ENCODE measurements around the gene TCP1. TPM values are rescaled to one million over a fixed set of nuclear protein-coding genes. Genes with fewer than 3 reads are reported as not detected.

Gene TCP1
- total and polyA plus RNA-seq, 2 of the 13 experiments (the other 11 are each of a cell fraction or from before 2014, with no cell fraction given) = 116 to 553 TPM

DNA sequence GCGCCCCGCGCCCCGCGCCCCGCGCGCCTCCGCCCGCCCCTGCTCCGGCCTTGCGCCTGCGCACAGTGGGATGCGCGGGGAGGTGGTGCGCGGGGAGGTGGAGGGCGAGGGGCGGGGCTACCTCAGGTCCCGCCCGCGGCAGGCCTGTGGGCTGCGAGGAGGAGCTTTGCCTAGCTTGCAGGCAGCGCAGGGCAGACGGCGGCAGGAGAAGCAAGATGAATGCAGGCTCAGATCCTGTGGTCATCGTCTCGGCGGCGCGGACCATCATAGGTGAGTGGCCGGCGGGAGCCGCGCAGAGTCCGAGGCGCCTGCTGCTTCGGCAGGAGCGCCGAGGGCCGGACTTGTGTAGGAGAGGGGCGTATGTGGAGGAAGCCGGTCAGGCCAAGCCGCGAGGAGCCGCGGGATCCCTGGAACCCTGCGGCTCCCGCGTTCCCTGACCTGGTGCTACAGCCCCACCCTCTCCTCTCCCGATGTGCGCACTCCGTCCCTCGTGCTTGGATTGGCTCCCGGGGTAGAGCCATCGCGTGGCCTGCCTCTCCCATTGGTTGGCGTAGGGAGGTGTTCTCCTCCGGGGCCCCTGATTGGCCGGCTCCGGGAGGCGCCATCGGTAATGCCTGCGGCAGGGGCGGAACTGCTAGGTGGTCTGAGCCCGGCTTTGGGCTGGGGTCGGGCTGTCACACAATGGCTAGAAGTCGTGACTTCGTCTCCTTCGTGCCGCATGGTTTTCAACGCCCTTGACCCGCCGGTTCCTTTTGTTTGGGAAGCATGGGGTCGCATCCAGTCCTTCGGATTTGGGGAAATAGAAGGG lies 27.3 kb downstream of the TCP1 start, which contains the start of gene ACAT2 (continued):
- TF ChIP-seq, protein P1, sequence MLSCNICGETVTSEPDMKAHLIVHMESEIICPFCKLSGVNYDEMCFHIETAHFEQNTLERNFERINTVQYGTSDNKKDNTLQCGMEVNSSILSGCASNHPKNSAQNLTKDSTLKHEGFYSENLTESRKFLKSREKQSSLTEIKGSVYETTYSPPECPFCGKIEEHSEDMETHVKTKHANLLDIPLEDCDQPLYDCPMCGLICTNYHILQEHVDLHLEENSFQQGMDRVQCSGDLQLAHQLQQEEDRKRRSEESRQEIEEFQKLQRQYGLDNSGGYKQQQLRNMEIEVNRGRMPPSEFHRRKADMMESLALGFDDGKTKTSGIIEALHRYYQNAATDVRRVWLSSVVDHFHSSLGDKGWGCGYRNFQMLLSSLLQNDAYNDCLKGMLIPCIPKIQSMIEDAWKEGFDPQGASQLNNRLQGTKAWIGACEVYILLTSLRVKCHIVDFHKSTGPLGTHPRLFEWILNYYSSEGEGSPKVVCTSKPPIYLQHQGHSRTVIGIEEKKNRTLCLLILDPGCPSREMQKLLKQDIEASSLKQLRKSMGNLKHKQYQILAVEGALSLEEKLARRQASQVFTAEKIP (CRISPR knock-in tag; IDR thresholded peaks at IDR 0.05; ENCODE audit: borderline replicate concordance) = no peak
- TF ChIP-seq YY1 (IDR thresholded peaks at IDR 0.05; ENCODE audit: insufficient read depth, insufficient replicate concordance, low read depth, low read length) (peak; percentile 82), HMG20B (CRISPR knock-in tag; conservative IDR thresholded peaks at IDR 0.05) (0 out of 2 replicates have a peak, but pooled peaks have one; percentile 34), MYC (CRISPR knock-in tag; IDR thresholded peaks at IDR 0.05; ENCODE audit: borderline replicate concordance) (peak; percentile 91), ZMYM4 (CRISPR knock-in tag; IDR thresholded peaks at IDR 0.05) (no peak), ZNF713 (CRISPR knock-in tag; IDR thresholded peaks at IDR 0.05) (no peak), HOXD1 (CRISPR knock-in tag; IDR thresholded peaks at IDR 0.05) (0 out of 2 replicates have a peak, but pooled peaks have one; percentile 82), CEBPB (IDR thresholded peaks at IDR 0.05; ENCODE audit: borderline replicate concordance, low read depth, low read length) (no peak), ZNF737 (CRISPR knock-in tag; IDR thresholded peaks at IDR 0.05; ENCODE audit: borderline replicate concordance) (no peak; the same call in 1 of the 2 replicates), NCOA2 (CRISPR knock-in tag; IDR thresholded peaks at IDR 0.05) (peak; percentile 59; the same call in 1 of the 2 replicates), ZSCAN25 (CRISPR knock-in tag; IDR thresholded peaks at IDR 0.05) (peak; percentile 85), BORCS8-MEF2B (CRISPR knock-in tag; IDR thresholded peaks at IDR 0.05) (peak; percentile 87), HDAC6 (IDR thresholded peaks at IDR 0.05; ENCODE audit: low read depth, low read length) (no peak), GZF1 (CRISPR knock-in tag; IDR thresholded peaks at IDR 0.05) (peak; percentile 74; the same call in 1 of the 2 replicates), HOXA9 (CRISPR knock-in tag; IDR thresholded peaks at IDR 0.05; ENCODE audit: borderline replicate concordance) (no peak)
- TF ChIP-seq, protein P2, sequence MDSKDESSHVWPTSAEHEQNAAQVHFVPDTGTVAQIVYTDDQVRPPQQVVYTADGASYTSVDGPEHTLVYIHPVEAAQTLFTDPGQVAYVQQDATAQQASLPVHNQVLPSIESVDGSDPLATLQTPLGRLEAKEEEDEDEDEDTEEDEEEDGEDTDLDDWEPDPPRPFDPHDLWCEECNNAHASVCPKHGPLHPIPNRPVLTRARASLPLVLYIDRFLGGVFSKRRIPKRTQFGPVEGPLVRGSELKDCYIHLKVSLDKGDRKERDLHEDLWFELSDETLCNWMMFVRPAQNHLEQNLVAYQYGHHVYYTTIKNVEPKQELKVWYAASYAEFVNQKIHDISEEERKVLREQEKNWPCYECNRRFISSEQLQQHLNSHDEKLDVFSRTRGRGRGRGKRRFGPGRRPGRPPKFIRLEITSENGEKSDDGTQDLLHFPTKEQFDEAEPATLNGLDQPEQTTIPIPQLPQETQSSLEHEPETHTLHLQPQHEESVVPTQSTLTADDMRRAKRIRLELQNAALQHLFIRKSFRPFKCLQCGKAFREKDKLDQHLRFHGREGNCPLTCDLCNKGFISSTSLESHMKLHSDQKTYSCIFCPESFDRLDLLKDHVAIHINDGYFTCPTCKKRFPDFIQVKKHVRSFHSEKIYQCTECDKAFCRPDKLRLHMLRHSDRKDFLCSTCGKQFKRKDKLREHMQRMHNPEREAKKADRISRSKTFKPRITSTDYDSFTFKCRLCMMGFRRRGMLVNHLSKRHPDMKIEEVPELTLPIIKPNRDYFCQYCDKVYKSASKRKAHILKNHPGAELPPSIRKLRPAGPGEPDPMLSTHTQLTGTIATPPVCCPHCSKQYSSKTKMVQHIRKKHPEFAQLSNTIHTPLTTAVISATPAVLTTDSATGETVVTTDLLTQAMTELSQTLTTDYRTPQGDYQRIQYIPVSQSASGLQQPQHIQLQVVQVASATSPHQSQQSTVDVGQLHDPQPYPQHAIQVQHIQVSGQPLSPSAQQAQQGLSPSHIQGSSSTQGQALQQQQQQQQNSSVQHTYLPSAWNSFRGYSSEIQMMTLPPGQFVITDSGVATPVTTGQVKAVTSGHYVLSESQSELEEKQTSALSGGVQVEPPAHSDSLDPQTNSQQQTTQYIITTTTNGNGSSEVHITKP (CRISPR knock-in tag; IDR thresholded peaks at IDR 0.05; ENCODE audit: low read depth) = peak; percentile 94
- TF ChIP-seq, protein P3, sequence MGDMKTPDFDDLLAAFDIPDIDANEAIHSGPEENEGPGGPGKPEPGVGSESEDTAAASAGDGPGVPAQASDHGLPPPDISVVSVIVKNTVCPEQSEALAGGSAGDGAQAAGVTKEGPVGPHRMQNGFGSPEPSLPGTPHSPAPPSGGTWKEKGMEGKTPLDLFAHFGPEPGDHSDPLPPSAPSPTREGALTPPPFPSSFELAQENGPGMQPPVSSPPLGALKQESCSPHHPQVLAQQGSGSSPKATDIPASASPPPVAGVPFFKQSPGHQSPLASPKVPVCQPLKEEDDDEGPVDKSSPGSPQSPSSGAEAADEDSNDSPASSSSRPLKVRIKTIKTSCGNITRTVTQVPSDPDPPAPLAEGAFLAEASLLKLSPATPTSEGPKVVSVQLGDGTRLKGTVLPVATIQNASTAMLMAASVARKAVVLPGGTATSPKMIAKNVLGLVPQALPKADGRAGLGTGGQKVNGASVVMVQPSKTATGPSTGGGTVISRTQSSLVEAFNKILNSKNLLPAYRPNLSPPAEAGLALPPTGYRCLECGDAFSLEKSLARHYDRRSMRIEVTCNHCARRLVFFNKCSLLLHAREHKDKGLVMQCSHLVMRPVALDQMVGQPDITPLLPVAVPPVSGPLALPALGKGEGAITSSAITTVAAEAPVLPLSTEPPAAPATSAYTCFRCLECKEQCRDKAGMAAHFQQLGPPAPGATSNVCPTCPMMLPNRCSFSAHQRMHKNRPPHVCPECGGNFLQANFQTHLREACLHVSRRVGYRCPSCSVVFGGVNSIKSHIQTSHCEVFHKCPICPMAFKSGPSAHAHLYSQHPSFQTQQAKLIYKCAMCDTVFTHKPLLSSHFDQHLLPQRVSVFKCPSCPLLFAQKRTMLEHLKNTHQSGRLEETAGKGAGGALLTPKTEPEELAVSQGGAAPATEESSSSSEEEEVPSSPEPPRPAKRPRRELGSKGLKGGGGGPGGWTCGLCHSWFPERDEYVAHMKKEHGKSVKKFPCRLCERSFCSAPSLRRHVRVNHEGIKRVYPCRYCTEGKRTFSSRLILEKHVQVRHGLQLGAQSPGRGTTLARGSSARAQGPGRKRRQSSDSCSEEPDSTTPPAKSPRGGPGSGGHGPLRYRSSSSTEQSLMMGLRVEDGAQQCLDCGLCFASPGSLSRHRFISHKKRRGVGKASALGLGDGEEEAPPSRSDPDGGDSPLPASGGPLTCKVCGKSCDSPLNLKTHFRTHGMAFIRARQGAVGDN (CRISPR knock-in tag; IDR thresholded peaks at IDR 0.05) = 0 out of 2 replicates have a peak, but pooled peaks have one; percentile 99

Data from HepG2 (cell line).